Fibroblast of lung (primary cell): ENCODE results near the gene ANKRD44. TPM values are rescaled to one million over a fixed set of nuclear protein-coding genes. Genes with fewer than 3 reads are reported as not detected.

Experiments used
- DNase-seq, 2 donors: peaks; one replicate each; pipeline versions ENCODE4 v3.0.0 to v3.0.0-alpha.2; 2010; ENCODE audit warnings: low read depth in 2 of 2
- H2AFZ ChIP-seq: 2 replicates; pipeline ENCODE4 v1.5.1; 2012; ENCODE audit warnings: low read length, control low read depth, inconsistent platforms
- H3K27ac ChIP-seq: 2 replicates; pipeline ENCODE4 v1.5.1; 2011; ENCODE audit warnings: low read length, control low read depth; ENCODE audit not compliant: insufficient read depth
- H3K27me3 ChIP-seq: 2 replicates; pipeline ENCODE4 v1.5.1; 2011; ENCODE audit warnings: mild to moderate bottlenecking, low read length; ENCODE audit not compliant: control insufficient read depth, insufficient read depth
- H3K36me3 ChIP-seq: 2 replicates; pipeline ENCODE4 v1.5.1; 2011; ENCODE audit warnings: low read length; ENCODE audit not compliant: control insufficient read depth, insufficient read depth
- H3K4me1 ChIP-seq: 2 replicates; pipeline ENCODE4 v1.5.1; 2011; ENCODE audit warnings: low read length; ENCODE audit not compliant: control insufficient read depth, insufficient read depth; ENCODE audit errors: extremely low read depth
- H3K4me2 ChIP-seq: 2 replicates; pipeline ENCODE4 v1.5.1; 2011; ENCODE audit warnings: low read length, control low read depth; ENCODE audit not compliant: insufficient read depth; ENCODE audit errors: extremely low read depth
- H3K4me3 ChIP-seq, 4 experiments: fragments of 200-600 bp in 1 of 4; sonication (generic) in 1 of 4; replicated peaks in 1 of 4; 2 replicates each; pipeline ENCODE4 v1.5.1; 2011 to 2016; ENCODE audit warnings: low read length in 4 of 4, low read depth in 3 of 4, mild to moderate bottlenecking in 3 of 4, control low read depth in 2 of 4, inconsistent platforms in 1 of 4, mixed read lengths in 1 of 4; ENCODE audit not compliant: insufficient read depth in 1 of 4; ENCODE audit errors: control extremely low read depth in 1 of 4
- H3K79me2 ChIP-seq: 2 replicates; pipeline ENCODE4 v1.5.1; 2012; ENCODE audit warnings: mild to moderate bottlenecking, low read length, inconsistent platforms; ENCODE audit not compliant: control insufficient read depth, insufficient read depth
- H3K9ac ChIP-seq: 2 replicates; pipeline ENCODE4 v1.5.1; 2011; ENCODE audit warnings: mild to moderate bottlenecking, low read length, control low read depth; ENCODE audit not compliant: insufficient read depth
- H3K9me3 ChIP-seq: 2 replicates; pipeline ENCODE4 v1.5.1; 2012; ENCODE audit warnings: low read depth, low read length; ENCODE audit not compliant: control insufficient read depth, insufficient read depth
- H4K20me1 ChIP-seq: 2 replicates; pipeline ENCODE4 v1.5.1; 2011; ENCODE audit warnings: low read length; ENCODE audit not compliant: control insufficient read depth, insufficient read depth; ENCODE audit errors: extremely low read depth
- EZH2 ChIP-seq: IDR thresholded peaks from 2 replicates; pipeline ENCODE4 v1.5.1; 2012; ENCODE audit warnings: low read length, control low read depth, mild to moderate bottlenecking; ENCODE audit errors: missing control alignments
- polyA plus RNA-seq, 2 donors: library from polyadenylated mRNA; depleted of rRNA in 1 of 2; stranded (reverse) in 1 of 2; unstranded in 1 of 2; fragments of >200 nt; gene quantifications; 2 replicates each; pipeline ENCODE4 v1.2.1, GENCODE V29; 2011 to 2012; ENCODE audit warnings: missing spikeins in 1 of 2
- total RNA-seq: library from RNA; depleted of rRNA; stranded (reverse); fragments of >200 nt; gene quantifications from 2 replicates; pipeline ENCODE4 v1.2.1, GENCODE V29; 2014
- TF ChIP-seq, protein P1 (sequence below), 2 donors: IDR thresholded peaks in 1 of 2; conservative IDR thresholded peaks in 1 of 2; 1 replicate in 1 of 2; 2 replicates in 1 of 2; pipeline ENCODE4 v1.5.1; 2011 to 2012; ENCODE audit warnings: low read length in 2 of 2, control low read depth in 1 of 2, inconsistent platforms in 1 of 2, low read depth in 1 of 2, mild to moderate bottlenecking in 1 of 2

Gene ANKRD44
- total and polyA plus RNA-seq, 2 donors (not counting 1 experiment from before 2014, with no cell fraction given), result 7.6 to 9.7 TPM

DNA sequence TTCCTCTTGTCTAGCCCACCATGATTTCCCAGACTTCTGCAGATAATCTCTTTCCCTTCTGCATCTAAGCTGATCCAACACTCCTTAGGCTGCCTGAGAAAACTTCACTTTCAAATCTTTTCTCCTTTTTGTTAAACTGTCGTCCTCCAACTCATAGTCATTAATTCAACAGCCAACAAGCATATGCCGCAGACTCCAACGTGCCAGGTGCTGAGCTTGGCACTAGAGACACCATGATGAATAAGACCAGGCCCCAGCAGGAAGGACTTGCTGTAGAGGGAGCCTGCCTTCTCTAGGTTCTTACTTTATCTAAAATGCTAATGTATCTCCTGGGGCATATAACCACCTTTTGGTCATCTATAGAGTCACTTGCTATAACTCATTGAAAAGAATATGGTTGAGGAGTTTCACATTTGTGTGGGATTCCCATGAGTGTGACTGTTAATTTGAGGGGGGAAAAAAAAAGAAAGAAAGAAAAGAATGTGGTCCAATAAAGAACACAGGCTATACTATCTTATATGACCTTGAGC lies 51.0 kb downstream of the ANKRD44 start:
- no peak for TF ChIP-seq EZH2
- TF ChIP-seq, protein P1, sequence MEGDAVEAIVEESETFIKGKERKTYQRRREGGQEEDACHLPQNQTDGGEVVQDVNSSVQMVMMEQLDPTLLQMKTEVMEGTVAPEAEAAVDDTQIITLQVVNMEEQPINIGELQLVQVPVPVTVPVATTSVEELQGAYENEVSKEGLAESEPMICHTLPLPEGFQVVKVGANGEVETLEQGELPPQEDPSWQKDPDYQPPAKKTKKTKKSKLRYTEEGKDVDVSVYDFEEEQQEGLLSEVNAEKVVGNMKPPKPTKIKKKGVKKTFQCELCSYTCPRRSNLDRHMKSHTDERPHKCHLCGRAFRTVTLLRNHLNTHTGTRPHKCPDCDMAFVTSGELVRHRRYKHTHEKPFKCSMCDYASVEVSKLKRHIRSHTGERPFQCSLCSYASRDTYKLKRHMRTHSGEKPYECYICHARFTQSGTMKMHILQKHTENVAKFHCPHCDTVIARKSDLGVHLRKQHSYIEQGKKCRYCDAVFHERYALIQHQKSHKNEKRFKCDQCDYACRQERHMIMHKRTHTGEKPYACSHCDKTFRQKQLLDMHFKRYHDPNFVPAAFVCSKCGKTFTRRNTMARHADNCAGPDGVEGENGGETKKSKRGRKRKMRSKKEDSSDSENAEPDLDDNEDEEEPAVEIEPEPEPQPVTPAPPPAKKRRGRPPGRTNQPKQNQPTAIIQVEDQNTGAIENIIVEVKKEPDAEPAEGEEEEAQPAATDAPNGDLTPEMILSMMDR (conservative IDR thresholded peaks at IDR 0.05 in 1 of 2, IDR thresholded peaks at IDR 0.05 in 1 of 2; ENCODE audit: low read depth in 1 of 2, low read length in 2 of 2), result no peak
- H3K27ac ChIP-seq, result no peak overlapping the region
- no peak overlapping the region for H3K4me3 ChIP-seq
- no peaks in the 10 kb centered on the region for H3K36me3 ChIP-seq
- no peak overlapping the region for H2AFZ ChIP-seq
- no peaks in the 10 kb centered on the region for H4K20me1 ChIP-seq
- DNase-seq, result no peak
- no peak overlapping the region for H3K9ac ChIP-seq
- H3K4me2 ChIP-seq, result no peak overlapping the region
- H3K9me3 ChIP-seq, result no peaks in the 10 kb centered on the region
- H3K27me3 ChIP-seq, result no peaks in the 10 kb centered on the region
- no peaks in the 10 kb centered on the region for H3K79me2 ChIP-seq
- no peaks in the 10 kb centered on the region for H3K4me1 ChIP-seq

DNA sequence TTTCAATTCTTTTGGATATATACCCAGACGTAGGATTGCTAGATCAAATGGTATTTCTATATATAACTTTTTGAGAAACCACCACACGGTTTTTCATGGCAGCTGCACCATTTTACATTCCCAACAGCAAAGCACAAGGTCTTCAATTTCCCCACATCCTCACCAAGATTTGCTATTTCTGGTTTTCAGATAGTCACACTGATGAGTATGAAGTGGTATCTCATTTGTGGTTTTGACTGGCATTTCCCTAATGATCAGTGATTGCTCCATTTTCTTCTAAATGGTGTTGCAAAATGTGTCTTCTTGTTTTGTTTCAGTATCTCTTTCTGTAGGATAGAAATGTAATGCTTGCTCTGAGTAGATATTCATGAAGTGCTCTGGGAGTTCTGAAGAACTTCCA lies 52.0 kb downstream of the ANKRD44 start:
- H4K20me1 ChIP-seq, result no peaks in the 10 kb centered on the region
- H3K79me2 ChIP-seq, result no peaks in the 10 kb centered on the region
- H3K27ac ChIP-seq, result no peak overlapping the region
- no peaks in the 10 kb centered on the region for H3K4me1 ChIP-seq
- no peaks in the 10 kb centered on the region for H3K27me3 ChIP-seq
- no peaks in the 10 kb centered on the region for H3K9me3 ChIP-seq
- no peak for TF ChIP-seq EZH2
- TF ChIP-seq, protein P1 (conservative IDR thresholded peaks at IDR 0.05 in 1 of 2, IDR thresholded peaks at IDR 0.05 in 1 of 2; ENCODE audit: low read depth in 1 of 2, low read length in 2 of 2), result no peak
- no peak overlapping the region for H3K4me3 ChIP-seq
- no peak overlapping the region for H3K4me2 ChIP-seq
- peak in 1 of 2 donors; percentile 65 for DNase-seq
- H3K36me3 ChIP-seq, result no peaks in the 10 kb centered on the region
- no peak overlapping the region for H2AFZ ChIP-seq
- no peak overlapping the region for H3K9ac ChIP-seq

DNA sequence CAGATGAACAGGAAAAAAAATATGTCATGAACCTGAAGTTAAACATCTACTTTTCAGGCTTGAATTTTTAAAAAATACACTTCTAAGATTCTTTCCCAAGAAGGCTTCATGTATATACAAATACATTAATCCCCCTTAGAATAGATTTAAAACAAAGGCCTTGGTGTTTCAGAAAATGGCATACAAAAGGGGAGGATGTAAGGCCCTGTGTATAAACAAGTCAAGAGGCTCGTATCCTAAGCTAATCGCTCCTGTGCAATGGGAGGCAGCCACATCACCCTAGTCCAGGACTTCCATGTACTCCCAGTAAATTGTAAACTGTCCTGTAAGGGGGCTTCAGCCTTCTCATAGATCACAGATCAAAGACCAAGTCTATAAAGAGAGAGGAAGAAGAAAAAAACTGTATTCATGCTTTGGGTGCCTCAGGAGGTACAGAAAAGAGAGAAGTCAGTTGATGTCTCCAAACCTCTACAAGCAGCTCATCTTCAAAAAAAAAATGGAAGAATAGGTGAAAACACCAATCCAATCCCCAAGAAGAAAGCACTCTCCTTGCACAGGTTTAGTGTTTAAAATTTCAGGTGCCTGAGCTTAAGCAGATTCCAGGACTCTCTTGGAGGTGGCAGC lies 53.9 kb downstream of the ANKRD44 start:
- no peak overlapping the region for H2AFZ ChIP-seq
- no peaks in the 10 kb centered on the region for H3K9me3 ChIP-seq
- no peak for DNase-seq
- no peaks in the 10 kb centered on the region for H4K20me1 ChIP-seq
- no peaks in the 10 kb centered on the region for H3K27me3 ChIP-seq
- no peak overlapping the region for H3K4me2 ChIP-seq
- H3K27ac ChIP-seq, result no peak overlapping the region
- TF ChIP-seq EZH2, result no peak
- TF ChIP-seq, protein P1 (conservative IDR thresholded peaks at IDR 0.05 in 1 of 2, IDR thresholded peaks at IDR 0.05 in 1 of 2; ENCODE audit: low read depth in 1 of 2, low read length in 2 of 2), result no peak
- no peaks in the 10 kb centered on the region for H3K79me2 ChIP-seq
- no peak overlapping the region for H3K9ac ChIP-seq
- no peaks in the 10 kb centered on the region for H3K4me1 ChIP-seq
- H3K36me3 ChIP-seq, result no peaks in the 10 kb centered on the region
- H3K4me3 ChIP-seq, result no peak overlapping the region
